OCI-LY7 (cell line): ENCODE data around the gene GBA3.

Experiments used
- EZH2phosphoT487 ChIP-seq: fragments of 200-600 bp; sonication (generic); IDR thresholded peaks from 2 replicates; pipeline ENCODE4 v1.6.1; 2018; ENCODE audit warnings: low read depth, borderline replicate concordance, mild to moderate bottlenecking, mixed run types, antibody characterized with exemption, low read length, moderate library complexity, mixed read lengths
- TF ChIP-seq, protein P1 (sequence below): fragments of 200-600 bp; sonication (generic); conservative IDR thresholded peaks from 2 replicates; pipeline ENCODE4 v1.5.1; 2014; ENCODE audit warnings: mild to moderate bottlenecking, antibody characterized with exemption, low read length, moderate library complexity, mixed read lengths

DNA sequence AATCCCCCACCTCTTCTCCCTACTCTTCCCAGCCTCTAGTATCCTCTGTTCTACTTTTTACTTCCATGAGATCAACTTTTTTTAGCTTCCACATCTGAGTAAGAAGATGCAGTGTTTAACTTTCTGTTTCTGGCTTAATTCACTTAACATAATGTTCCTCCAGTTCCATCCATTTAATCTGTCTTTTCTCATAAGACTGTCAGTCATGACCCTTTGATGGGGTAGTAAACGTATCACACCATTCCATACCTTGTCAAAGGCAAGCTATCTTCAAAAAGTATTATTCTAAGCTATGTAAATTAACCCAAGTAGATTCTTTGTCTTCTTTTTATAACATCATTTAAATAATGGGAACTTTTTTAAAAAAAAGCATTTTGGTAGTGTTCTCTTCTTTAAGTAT is 15.0 kb upstream of the GBA3 start:
- TF ChIP-seq, protein P1, sequence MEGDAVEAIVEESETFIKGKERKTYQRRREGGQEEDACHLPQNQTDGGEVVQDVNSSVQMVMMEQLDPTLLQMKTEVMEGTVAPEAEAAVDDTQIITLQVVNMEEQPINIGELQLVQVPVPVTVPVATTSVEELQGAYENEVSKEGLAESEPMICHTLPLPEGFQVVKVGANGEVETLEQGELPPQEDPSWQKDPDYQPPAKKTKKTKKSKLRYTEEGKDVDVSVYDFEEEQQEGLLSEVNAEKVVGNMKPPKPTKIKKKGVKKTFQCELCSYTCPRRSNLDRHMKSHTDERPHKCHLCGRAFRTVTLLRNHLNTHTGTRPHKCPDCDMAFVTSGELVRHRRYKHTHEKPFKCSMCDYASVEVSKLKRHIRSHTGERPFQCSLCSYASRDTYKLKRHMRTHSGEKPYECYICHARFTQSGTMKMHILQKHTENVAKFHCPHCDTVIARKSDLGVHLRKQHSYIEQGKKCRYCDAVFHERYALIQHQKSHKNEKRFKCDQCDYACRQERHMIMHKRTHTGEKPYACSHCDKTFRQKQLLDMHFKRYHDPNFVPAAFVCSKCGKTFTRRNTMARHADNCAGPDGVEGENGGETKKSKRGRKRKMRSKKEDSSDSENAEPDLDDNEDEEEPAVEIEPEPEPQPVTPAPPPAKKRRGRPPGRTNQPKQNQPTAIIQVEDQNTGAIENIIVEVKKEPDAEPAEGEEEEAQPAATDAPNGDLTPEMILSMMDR, result no peak
- no peak for TF ChIP-seq EZH2phosphoT487
